Mucosa of stomach (tissue), 1 donor: ENCODE data around the gene FNDC3B.
"Not testable (repeated sequence)": the region's sequence is repeated elsewhere in the genome, so short reads cannot be mapped to it uniquely, and the experiment has no call there.

Experiments used
- H3K27me3 ChIP-seq: one replicate; pipeline ENCODE4 v1.7.0; 2013; ENCODE audit warnings: mild to moderate bottlenecking, low read length; ENCODE audit not compliant: control insufficient read depth, insufficient read depth
- H3K36me3 ChIP-seq: one replicate; pipeline ENCODE4 v1.7.0; 2013; ENCODE audit warnings: low read length; ENCODE audit not compliant: control insufficient read depth, insufficient read depth
- H3K4me1 ChIP-seq: one replicate; pipeline ENCODE4 v1.7.0; 2013; ENCODE audit warnings: mild to moderate bottlenecking, low read length; ENCODE audit not compliant: control insufficient read depth, insufficient read depth
- H3K4me3 ChIP-seq: one replicate; pipeline ENCODE4 v1.7.0; 2013; ENCODE audit warnings: low read length
- H3K9ac ChIP-seq: one replicate; pipeline ENCODE4 v1.7.0; 2013; ENCODE audit warnings: mild to moderate bottlenecking, low read length, moderate library complexity
- H3K9me3 ChIP-seq: one replicate; pipeline ENCODE4 v1.7.0; 2013; ENCODE audit warnings: mild to moderate bottlenecking, low read length, moderate library complexity; ENCODE audit not compliant: control insufficient read depth
- donor health status: Pancreatic carcinoma.

Gene FNDC3B

GRCh38 chr3:172249039-172249438 lies 209.7 kb downstream of the FNDC3B start:
- Histone ChIP-seq H3K9ac (no peak overlapping the region), H3K27me3 (no peaks in the 10 kb centered on the region), H3K4me3 (no peak overlapping the region), H3K36me3 (no peaks in the 10 kb centered on the region), H3K9me3 (no peaks in the 10 kb centered on the region), H3K4me1 (peaks cover 5% of the 10 kb centered on the region)

DNA sequence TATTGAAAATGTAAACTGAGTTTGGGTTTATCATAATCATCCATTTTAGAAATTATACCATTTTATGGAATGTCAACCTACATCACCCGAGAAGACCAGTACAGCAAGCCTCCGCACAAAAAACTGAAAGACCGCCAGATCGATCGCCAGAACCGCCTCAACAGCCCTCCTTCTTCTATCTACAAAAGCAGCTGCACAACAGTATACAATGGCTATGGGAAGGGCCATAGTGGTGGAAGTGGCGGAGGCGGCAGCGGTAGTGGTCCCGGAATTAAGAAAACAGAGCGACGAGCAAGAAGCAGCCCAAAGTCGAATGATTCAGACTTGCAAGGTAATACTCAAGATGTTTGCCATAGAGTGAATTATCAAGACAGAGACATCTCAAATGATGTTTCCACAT lies 211.8 kb downstream of the FNDC3B start:
- Histone ChIP-seq H3K9ac (no peak overlapping the region), H3K4me3 (no peak overlapping the region), H3K9me3 (no peaks in the 10 kb centered on the region), H3K4me1 (peaks cover 3% of the 10 kb centered on the region), H3K27me3 (no peaks in the 10 kb centered on the region), H3K36me3 (no peaks in the 10 kb centered on the region)

DNA sequence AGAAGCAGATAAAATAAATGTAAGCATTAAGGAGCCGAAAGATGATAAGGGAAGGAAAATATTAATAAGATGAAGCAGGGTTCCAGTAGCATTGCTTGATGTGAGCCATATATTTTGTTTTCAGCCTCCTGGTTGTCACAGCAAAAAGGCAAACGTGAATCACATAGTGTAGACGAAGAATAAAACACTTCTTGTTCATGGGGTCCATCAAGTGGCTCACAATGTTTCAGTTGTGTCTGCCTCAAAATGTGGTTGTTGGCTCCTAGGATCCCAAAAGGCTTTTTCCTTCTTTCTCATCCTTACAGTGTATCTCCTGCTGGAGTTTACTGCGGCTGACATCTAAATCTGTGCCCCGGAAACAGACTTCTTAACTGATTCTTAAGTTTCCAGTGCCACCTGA lies 213.8 kb downstream of the FNDC3B start:
- H3K9ac ChIP-seq: no peak overlapping the region
- H3K27me3 ChIP-seq: no peaks in the 10 kb centered on the region
- no peaks in the 10 kb centered on the region for H3K9me3 ChIP-seq
- H3K4me3 ChIP-seq: no peak overlapping the region
- H3K36me3 ChIP-seq: no peaks in the 10 kb centered on the region
- no peaks in the 10 kb centered on the region for H3K4me1 ChIP-seq

DNA sequence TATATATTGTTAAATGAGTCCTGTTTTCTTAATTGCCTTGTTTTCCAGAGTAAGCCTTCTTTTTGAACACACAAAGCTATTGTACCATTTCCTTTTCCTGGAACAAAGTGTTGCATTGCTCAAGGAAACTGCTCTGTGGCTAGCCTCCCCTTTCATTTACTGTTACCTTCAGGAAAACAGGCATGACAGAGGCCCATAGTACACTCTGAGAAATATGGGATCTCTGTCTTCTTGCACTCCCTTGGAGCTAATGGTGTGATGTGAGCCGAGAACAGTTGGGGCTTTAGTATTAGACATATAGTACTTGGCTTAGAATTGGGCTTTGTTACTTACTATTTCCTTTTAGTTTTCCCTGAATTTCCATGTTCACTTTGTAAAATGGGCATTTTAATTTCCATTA lies 215.2 kb downstream of the FNDC3B start:
- H3K36me3 ChIP-seq: no peaks in the 10 kb centered on the region
- no peak overlapping the region for H3K4me3 ChIP-seq
- H3K9ac ChIP-seq: no peak overlapping the region
- H3K9me3 ChIP-seq: no peaks in the 10 kb centered on the region
- no peaks in the 10 kb centered on the region for H3K4me1 ChIP-seq
- no peaks in the 10 kb centered on the region for H3K27me3 ChIP-seq

- not testable (repeated sequence) for H3K27me3 ChIP-seq, H3K36me3 ChIP-seq, H3K9ac ChIP-seq, H3K4me3 ChIP-seq, H3K4me1 ChIP-seq, H3K9me3 ChIP-seq
These were observed 215.9 kb downstream of the FNDC3B start for GRCh38 chr3:172255321-172255720.

DNA sequence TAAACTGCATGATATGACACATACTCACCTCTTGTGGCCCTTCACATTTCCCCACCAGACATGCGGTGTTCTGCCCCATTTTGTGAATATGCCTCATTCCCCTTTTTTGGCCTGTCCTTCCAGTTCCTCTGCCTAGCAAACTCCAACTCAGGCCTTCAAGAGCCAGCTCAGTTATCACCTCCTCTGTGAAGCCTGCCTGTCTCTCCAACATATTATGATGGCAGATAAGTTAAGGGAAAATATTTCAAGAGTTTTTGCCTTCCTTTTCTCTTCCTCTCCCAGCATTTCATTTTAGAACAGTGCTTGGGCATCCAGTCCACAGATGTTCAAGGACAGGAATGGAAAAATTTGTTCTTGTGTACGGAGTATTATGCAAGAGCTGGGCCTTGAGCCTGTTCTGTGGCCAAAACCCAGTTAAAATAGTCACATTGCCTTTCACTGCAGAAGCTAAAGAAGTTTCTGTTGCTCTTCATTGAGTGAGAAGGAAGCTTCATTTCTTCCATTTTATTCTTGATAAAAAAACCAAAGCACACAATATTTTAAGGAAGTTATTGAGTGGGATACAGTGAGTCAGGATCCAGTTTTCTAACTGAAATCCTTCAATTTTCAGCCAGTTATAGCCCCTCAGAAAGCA lies 216.8 kb downstream of the FNDC3B start:
- Histone ChIP-seq H3K9ac (no peak overlapping the region), H3K4me3 (no peak overlapping the region), H3K36me3 (no peaks in the 10 kb centered on the region), H3K27me3 (no peaks in the 10 kb centered on the region), H3K4me1 (no peaks in the 10 kb centered on the region), H3K9me3 (no peaks in the 10 kb centered on the region)

GRCh38 chr3:172257648-172258400 lies 218.4 kb downstream of the FNDC3B start:
- no peaks in the 10 kb centered on the region for H3K36me3 ChIP-seq
- no peaks in the 10 kb centered on the region for H3K27me3 ChIP-seq
- no peaks in the 10 kb centered on the region for H3K4me1 ChIP-seq
- H3K9me3 ChIP-seq: no peaks in the 10 kb centered on the region
- H3K9ac ChIP-seq: no peak overlapping the region
- H3K4me3 ChIP-seq: no peak overlapping the region

- Histone ChIP-seq H3K9me3 (no peaks in the 10 kb centered on the region), H3K4me3 (no peak overlapping the region), H3K36me3 (no peaks in the 10 kb centered on the region), H3K4me1 (no peaks in the 10 kb centered on the region), H3K9ac (no peak overlapping the region), H3K27me3 (no peaks in the 10 kb centered on the region)
These were observed 219.2 kb downstream of the FNDC3B start for GRCh38 chr3:172258624-172259023.

DNA sequence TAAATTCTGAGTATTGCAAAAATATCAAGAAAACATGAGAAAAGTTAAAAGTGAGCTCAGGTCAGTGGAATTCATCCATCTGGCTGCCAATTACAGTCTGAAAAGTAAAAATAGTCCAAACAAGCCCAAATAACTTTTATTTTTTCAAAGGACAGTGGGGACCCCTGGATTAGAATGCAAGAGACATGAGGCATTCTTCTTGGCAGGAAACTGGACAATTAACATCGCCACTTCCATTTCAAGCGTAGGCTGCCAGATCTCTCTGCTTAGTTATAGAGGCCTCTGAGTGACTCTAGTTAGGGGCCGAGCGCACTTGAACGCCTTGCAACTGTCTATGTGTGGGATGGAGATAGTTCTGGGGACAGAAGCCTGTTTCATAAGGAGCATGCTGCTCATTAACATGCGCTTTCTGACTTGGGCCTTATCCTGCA lies 219.7 kb downstream of the FNDC3B start:
- H3K27me3 ChIP-seq: no peaks in the 10 kb centered on the region
- H3K9me3 ChIP-seq: no peaks in the 10 kb centered on the region
- no peaks in the 10 kb centered on the region for H3K36me3 ChIP-seq
- H3K4me1 ChIP-seq: no peaks in the 10 kb centered on the region
- H3K4me3 ChIP-seq: no peak overlapping the region
- H3K9ac ChIP-seq: no peak overlapping the region

GRCh38 chr3:172259726-172260248 lies 220.4 kb downstream of the FNDC3B start:
- H3K36me3 ChIP-seq: no peaks in the 10 kb centered on the region
- no peak overlapping the region for H3K4me3 ChIP-seq
- H3K4me1 ChIP-seq: no peaks in the 10 kb centered on the region
- H3K9ac ChIP-seq: no peak overlapping the region
- no peaks in the 10 kb centered on the region for H3K27me3 ChIP-seq
- no peaks in the 10 kb centered on the region for H3K9me3 ChIP-seq

DNA sequence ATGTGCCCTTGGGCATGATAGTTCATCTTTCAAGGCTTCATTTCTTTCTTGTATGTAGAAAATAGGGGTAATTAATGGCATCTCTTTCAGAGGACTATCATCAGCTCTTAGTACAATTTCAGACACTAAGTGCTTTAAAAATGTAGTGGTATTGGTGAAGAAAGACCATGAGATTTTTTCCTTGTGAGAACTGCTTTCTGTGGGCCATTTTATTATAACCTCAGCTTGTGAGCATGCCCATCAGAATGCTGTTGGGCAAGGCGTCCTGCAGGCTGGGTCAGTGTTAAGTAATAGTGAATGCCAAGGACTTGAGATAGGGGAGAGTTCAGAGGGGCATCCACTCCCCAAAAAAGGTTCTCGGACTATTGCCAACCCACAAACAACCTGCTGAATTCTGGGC lies 221.0 kb downstream of the FNDC3B start:
- Histone ChIP-seq H3K9me3 (no peaks in the 10 kb centered on the region), H3K27me3 (no peaks in the 10 kb centered on the region), H3K36me3 (no peaks in the 10 kb centered on the region), H3K4me3 (no peak overlapping the region), H3K9ac (no peak overlapping the region), H3K4me1 (no peaks in the 10 kb centered on the region)

DNA sequence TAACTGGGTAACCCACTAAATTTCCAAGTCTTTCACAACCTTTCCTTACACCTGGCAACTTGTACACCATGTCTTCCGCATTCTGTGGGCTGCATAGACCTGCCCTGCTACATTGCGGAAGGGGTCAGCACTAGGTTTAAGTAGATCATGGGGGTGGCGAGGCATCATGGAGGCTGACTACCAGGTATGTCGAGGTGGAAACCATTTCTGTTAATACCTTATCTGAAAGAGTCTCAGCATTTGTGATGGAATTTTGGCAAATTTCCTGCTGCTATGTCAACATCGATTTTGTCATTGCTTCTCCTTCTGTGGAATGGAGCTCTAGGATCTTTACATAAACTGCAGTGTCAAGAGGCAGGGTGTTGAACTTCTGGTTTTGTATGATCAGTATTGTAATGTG lies 221.7 kb downstream of the FNDC3B start:
- Histone ChIP-seq H3K4me3 (no peak overlapping the region), H3K27me3 (no peaks in the 10 kb centered on the region), H3K4me1 (no peaks in the 10 kb centered on the region), H3K36me3 (no peaks in the 10 kb centered on the region), H3K9me3 (no peaks in the 10 kb centered on the region), H3K9ac (no peak overlapping the region)
